Epithelial cell of esophagus (primary cell): ENCODE results near the gene P3H2.

Source experiments
- DNase-seq: peaks from one replicate; pipeline ENCODE4 v3.0.0; 2010; ENCODE audit warnings: low read depth
- H3K4me3 ChIP-seq: 2 replicates; pipeline ENCODE4 v1.5.1; 2011; ENCODE audit warnings: mild to moderate bottlenecking, low read length, control low read depth
- CTCF ChIP-seq: IDR thresholded peaks from 2 replicates; pipeline ENCODE4 v1.5.1; 2011; ENCODE audit warnings: low read depth, mild to moderate bottlenecking, low read length, control low read depth, inconsistent platforms; ENCODE audit not compliant: insufficient read depth; ENCODE audit errors: missing control alignments

Gene P3H2

GRCh38 chr3:190042558-190042957 lies 78.1 kb downstream of the P3H2 start:
- no peak for TF ChIP-seq CTCF
- H3K4me3 ChIP-seq, result no peak overlapping the region
- DNase-seq, result no peak

GRCh38 chr3:190041333-190042041 lies 79.2 kb downstream of the P3H2 start:
- H3K4me3 ChIP-seq, result no peak overlapping the region
- no peak for TF ChIP-seq CTCF
- peak; percentile 14 for DNase-seq

DNA sequence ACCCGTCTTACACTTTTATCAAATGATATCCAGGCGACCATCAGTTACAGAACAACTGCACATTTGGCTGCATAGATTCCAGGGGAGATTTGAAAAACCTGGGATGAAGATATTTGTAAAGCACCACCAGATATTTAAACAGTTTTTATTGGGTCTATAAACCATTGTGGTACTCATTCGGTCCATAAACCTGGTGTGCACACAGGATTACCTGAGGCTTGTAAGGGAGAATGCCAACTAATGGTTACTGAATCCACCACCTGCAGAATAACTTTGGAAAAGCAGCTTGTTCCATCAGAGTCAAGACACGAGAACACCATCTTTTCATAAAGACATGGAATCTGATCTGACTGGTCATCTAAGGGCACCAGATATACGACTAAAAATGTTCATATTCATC lies 80.6 kb downstream of the P3H2 start:
- no peak overlapping the region for H3K4me3 ChIP-seq
- TF ChIP-seq CTCF, result no peak

GRCh38 chr3:190038050-190038933 lies 82.4 kb downstream of the P3H2 start:
- H3K4me3 ChIP-seq, result no peak overlapping the region
- peak; percentile 95 for DNase-seq
- no peak for TF ChIP-seq CTCF

More for the DNA sequence above, 80.6 kb downstream of the P3H2 start:
- DNase-seq, result no peak

DNA sequence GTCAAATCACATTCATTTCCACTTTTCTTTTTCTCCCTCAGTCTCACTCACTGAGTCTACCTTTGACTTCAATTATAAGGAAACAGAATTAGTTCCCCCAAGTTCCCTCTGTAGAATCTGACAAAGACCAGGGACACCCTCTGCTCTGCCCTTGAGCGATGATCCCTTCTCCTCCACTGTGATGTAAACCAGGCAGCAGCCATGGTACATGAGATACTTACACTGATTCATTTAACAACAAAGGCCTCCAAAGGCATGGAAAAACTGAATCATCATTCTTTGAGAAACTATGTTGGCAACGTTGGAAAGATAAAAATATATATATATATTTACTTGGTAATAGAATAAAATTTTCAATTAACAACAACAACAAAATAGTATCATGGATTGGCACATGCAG lies 84.1 kb downstream of the P3H2 start:
- DNase-seq, result peak; percentile 81
- no peak for TF ChIP-seq CTCF
- no peak overlapping the region for H3K4me3 ChIP-seq

- no peak for DNase-seq
- H3K4me3 ChIP-seq, result no peak overlapping the region
- no peak for TF ChIP-seq CTCF
Measured at GRCh38 chr3:190034446-190034845, 86.3 kb downstream of the P3H2 start.
